ENCODE measurements around the gene COPRS.

COPRS gene, protein sequence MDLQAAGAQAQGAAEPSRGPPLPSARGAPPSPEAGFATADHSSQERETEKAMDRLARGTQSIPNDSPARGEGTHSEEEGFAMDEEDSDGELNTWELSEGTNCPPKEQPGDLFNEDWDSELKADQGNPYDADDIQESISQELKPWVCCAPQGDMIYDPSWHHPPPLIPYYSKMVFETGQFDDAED

DNA sequence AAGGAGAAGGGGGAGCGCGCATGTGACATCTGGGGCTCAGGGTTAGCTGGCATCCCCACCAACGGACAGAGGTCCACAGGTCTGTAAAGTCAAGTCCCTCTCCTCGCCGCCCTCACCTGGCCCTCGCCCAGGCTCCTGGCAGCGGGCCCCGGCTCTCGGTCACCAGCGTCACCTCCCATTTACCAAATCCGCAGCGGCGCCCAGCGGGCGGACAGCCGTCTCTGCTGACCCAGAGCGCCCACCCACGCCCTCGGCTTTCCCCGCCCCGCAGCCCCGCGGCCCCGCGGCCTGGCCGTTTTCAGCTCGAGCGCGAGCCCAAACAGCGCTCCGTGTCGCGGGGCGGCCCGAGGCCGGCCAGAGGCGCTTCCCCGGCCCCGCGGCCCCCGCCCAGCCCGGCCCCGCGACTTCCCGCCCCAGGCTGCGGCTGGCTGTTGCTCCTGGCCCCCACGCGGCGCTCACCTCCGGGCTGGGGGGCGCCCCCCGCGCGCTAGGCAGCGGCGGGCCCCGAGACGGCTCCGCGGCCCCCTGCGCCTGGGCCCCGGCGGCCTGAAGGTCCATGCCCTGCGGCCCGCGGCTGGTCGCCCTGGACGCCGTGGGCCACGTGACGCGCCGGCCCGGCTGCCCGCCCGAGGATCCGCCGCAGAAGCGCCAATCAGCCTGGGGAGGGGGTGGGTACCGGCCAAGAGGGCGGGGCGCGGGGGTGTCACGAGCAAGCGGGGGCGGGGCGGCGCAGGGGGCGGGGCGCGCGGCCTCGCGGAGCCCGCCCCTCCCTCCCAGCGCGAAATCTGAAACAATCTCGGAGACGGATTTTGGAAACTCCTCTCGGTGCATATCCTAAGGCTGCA is at the start of gene COPRS:
Gene COPRS (minus strand): TSS at position 603 of the 845 bp plus-strand sequence. CDS start 45 bp downstream, at position 558.
- DNase-seq (ENCODE audit: low read depth in 2 of 2), result peak; percentile 62 to 64

DNA sequence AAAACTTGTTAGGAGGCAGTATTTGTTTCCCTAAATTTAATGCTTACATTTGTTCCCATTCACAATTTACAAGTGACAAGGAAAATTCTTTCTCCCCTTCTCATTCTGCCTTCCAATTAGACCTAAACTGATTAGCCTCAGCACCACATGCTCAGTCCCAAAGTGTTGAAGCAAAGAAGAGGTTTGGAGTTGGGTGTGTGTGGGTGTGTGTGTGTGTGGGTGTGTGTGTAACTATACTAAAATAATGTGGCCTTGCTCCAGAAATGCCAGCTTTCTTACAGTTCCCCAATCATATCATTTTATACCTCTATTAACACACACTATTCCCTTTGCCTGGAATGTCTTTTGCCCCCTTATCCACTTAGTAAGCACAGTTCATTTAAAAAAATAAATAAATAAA is 49.3 kb upstream of the COPRS start:
- no peak for DNase-seq (ENCODE audit: low read depth in 2 of 2)

GRCh38 chr17:31907342-31907962 is 48.4 kb upstream of the COPRS start:
- no peak for DNase-seq (ENCODE audit: low read depth in 2 of 2)

GRCh38 chr17:31903401-31903800 is 44.4 kb upstream of the COPRS start:
- DNase-seq (ENCODE audit: low read depth in 2 of 2), result no peak

GRCh38 chr17:31902693-31903092 is 43.6 kb upstream of the COPRS start:
- no peak for DNase-seq (ENCODE audit: low read depth in 2 of 2)

- no peak for DNase-seq (ENCODE audit: low read depth in 2 of 2)
These were observed 41.8 kb upstream of the COPRS start for GRCh38 chr17:31900877-31901276.

DNA sequence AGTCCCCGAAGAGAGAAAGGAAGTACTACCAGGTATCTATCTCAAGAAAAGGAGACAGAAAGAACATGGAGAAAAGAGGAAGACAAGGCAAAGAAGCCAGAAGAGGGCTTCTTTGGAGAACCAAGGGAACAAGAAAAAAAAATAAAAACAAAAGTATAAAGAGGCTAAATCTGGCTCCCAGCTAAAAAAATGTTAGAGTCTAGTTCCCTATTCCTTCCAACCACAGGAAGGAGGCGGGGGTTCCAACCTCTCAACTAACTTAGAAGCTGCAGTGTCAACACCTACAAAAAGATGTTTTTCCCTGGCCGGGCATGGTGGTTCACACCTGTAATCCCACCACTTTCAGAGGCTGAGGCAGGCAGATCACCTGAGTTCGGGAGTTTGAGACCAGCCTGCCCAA is 29.1 kb upstream of the COPRS start:
- no peak for DNase-seq (ENCODE audit: low read depth in 2 of 2)

GRCh38 chr17:31882571-31882970 is 23.5 kb upstream of the COPRS start:
- no peak for DNase-seq (ENCODE audit: low read depth in 2 of 2)

- DNase-seq (ENCODE audit: low read depth in 2 of 2), result no peak
These were observed 21.3 kb upstream of the COPRS start for GRCh38 chr17:31880311-31880710.

DNA sequence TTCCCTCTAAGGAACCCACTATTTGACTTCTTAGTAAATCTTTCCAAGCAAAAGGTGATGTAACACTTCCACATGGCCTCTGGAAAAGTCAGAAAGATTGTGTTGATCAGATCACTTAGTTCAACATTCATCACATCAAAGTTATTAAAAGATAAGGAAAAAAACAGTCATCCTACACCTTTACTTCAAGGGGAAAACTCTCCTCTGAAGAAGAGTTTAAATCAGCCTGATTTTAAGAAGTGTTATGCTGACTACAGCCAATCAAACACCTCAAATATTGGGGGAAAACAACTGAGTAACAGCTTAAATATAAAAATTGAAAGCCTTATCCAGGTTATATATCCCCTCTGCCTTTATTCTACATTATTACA is 19.6 kb upstream of the COPRS start:
- no peak for DNase-seq (ENCODE audit: low read depth in 2 of 2)

DNA sequence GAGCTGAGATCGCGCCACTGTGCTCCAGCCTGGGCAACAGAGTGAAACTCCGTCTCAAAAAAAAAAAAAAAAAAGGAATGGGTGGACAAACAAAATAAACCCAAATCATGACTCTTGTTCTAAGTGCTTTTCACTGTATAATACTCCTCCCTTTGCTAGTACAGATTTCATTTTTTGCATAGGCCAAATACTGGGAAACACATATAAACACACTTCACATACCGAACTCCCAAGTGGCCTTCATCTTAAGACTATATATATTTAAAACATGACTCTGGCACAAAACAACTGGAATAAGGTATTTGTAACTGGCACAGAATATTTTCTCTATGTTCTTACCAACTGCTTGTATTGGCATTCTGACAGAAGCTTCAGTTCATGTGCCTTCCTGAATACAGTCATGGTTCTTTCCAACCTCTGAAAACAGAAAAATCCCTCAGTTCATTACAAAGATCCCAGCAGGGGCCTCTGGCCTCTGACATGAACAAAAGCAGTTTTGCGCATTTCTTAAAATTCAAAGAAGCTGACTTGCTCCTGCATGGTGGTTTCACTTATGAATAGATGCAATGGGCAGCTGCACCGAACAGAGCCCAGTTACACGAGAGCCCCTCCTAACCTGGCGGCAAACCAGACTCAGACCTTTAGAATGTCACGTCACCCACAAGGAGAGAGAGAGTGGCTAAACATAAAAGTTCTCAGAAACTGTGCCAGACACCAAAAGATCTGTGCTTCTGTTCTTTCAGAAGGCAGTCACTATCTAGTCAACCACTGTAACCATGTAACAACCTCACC is 19.1 kb upstream of the COPRS start:
- DNase-seq (ENCODE audit: low read depth in 2 of 2), result no peak

DNA sequence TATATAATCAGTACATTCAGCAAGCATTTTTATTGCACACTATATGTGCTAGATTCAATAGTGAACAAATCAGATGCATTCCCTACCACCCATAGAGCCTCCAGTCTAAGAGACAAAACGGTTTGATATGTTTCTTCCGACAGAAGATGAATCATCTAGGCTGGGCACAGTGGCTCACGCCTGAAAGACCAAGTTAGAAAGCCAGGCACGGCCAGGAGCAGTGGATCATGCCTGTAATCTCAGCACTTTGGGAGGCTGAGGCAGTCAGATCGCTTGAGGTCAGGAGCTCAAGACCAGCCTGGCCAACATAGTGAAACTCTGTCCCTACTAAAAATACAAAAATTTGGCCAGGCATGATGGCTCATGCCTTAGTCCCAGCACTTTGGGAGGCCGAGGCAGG is 18.3 kb upstream of the COPRS start:
- DNase-seq (ENCODE audit: low read depth in 2 of 2), result no peak

- no peak for DNase-seq (ENCODE audit: low read depth in 2 of 2)
These were observed 16.0 kb upstream of the COPRS start for GRCh38 chr17:31875081-31875480.

GRCh38 chr17:31869797-31870568 is 10.9 kb upstream of the COPRS start:
- DNase-seq (ENCODE audit: low read depth in 2 of 2), result no peak

GRCh38 chr17:31869031-31869430 is 10.0 kb upstream of the COPRS start:
- no peak for DNase-seq (ENCODE audit: low read depth in 2 of 2)

GRCh38 chr17:31859487-31860008 is 504 bp upstream of the COPRS start:
- DNase-seq (ENCODE audit: low read depth in 2 of 2), result no peak

DNA sequence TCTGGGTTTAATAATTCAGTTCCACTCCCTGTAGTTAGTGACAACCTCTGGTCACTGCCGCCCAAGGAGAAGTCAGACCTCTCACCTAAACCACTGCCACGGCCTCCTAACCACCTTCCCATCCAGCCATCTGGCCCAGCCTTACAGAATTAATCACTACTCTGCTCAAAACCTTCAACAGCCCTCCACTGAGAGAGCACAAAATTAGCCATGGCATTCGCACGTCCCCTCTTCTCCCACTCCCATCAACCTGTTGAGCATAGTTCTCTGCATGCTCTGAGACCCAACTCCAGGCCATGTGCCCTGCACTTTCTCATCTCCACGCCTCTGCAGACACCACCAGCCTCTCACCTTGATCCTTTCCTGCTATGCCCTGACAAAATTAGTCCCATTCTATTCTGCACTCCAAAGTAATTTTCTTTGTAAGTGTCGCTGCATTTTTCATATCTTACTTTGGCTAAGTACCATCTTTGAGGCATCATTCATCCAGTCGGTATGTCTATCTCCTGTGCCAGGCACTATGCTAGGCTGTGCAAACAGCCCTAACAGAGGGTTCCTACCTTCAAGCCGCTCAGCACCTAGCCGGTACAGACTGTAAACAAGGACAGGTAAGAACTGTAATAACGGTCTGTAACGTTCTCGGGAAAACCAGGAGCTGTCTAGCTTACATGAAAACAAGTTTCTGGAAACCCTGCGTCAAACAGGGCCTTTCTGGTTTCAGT is 963 bp downstream of the COPRS start:
- DNase-seq (ENCODE audit: low read depth in 2 of 2), result no peak

DNA sequence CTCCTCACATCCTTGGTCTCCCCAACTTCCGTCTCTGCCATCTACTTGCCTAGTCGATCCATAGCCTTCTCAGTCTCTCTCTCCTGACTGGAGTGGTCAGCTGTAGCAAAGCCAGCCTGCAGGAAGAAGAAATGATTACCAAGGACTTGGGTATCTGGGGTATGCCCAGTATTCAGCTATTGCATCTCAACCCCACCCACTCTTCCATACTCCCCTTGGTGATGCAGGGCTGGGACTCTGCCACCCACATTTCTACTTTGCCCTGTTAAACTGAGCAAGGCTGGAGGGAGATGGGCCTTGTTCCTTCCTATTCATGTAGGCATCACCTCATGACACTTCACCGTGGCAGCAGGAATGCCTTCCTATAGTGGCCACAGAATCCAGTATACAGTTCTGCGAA is 2.3 kb downstream of the COPRS start:
- no peak for DNase-seq (ENCODE audit: low read depth in 2 of 2)

GRCh38 chr17:31854672-31855071 is 4.4 kb downstream of the COPRS start:
- no peak for DNase-seq (ENCODE audit: low read depth in 2 of 2)

DNA sequence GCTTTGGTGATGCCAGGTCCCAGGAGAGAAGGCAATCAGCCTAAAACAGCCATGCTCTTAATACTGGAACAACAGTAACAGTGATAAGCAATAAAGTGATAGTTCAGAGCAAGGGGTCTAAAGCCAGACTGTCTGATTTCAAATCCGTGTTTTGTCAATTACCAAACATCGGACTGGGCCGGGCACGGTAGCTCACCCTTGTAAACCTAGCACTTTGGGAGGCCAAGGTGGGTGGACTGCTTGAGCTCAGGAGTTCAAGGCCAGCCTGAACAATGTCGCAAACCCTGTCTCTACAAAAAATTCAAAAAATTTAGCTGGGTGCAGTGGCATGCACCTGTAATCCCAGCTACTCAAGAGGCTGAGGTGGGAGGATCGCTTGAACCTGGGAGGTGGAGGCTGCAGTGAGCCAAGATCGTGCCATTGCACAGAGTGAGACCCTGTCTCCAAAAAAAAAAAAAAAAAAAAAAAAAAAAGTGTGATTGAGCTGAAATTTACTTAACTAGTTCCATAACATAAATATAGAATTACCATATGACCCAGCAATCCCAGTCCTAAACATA is 5.1 kb downstream of the COPRS start:
- DNase-seq (ENCODE audit: low read depth in 2 of 2), result no peak

Data from activated CD8-positive, alpha-beta memory T cell treated with anti-CD3 and anti-CD28 coated beads for 4 hours (primary cell).